ENCODE data around the gene CDH20. TPM values are rescaled to one million over a fixed set of nuclear protein-coding genes. Genes with fewer than 3 reads are reported as not detected.
A peak's percentile ranks its signal among the peaks of the same experiment; 100 is the strongest.

The CDH20 gene
- total and polyA plus RNA-seq, 2 of the 4 experiments (the other 2 are of a cell fraction): not detected

DNA sequence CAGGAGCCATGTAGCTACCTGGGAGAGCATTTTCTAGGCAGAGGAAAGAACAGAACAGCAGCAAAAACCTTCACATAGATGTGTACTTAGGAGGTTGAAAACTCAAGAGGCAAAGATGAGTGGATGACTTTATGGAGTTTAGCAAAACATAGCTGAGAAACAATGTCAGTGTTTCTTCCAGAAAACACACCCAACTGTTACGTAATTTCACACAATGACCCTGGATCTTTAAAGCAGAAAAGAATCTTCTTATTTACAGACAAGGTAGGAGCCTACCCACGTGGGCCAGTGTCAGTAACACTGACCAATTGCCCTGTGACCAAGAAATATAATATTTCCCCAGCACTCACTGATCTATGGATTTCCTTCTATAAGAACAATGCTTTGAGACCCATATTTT lies 254.6 kb downstream of the CDH20 start:
- H2BK15ac ChIP-seq (ENCODE audit: low read depth, low read length): no peak overlapping the region
- no peak overlapping the region for H3K56ac ChIP-seq (ENCODE audit: extremely low read depth, insufficient read depth, low read length)
- no peaks in the 10 kb centered on the region for H3K9me3 ChIP-seq (ENCODE audit: control insufficient read depth, insufficient read depth, low read length)
- no peak overlapping the region for H3K14ac ChIP-seq (replicated peaks; ENCODE audit: low read depth, low read length)
- H4K5ac ChIP-seq (ENCODE audit: low read depth, low read length): no peak overlapping the region
- dilution Hi-C loops (cut with HindIII; ENCODE audit: low sequenced_read_pairs, unreplicated experiment): no loop called here
- H3K23ac ChIP-seq (ENCODE audit: low read depth, low read length): no peak overlapping the region
- no peaks in the 10 kb centered on the region for H4K20me1 ChIP-seq (ENCODE audit: insufficient read depth, low read length)
- H3K4me3 ChIP-seq (ENCODE audit: insufficient read depth, low read depth, low read length): no peak overlapping the region
- H3K9me1 ChIP-seq (ENCODE audit: insufficient read depth, low read length): peaks cover 11% of the 10 kb centered on the region
- ATAC-seq (ENCODE audit: low read depth) (no peak), DNase-seq (no peak)
- H3K4me1 ChIP-seq (ENCODE audit: control insufficient read depth, insufficient read depth, low read length): peaks cover 9% of the 10 kb centered on the region
- no peak overlapping the region; the same call in 1 of the 2 replicates for H3K4me2 ChIP-seq (ENCODE audit: low read depth, low read length)
- in situ Hi-C loops (cut with MboI; ENCODE audit: low sequenced_read_pairs): no loop called here
- H3K79me1 ChIP-seq (ENCODE audit: low read depth in 1 of 2, low read length in 2 of 2): no peaks in the 10 kb centered on the region
- no peaks in the 10 kb centered on the region for H3K27me3 ChIP-seq (ENCODE audit: control insufficient read depth, insufficient read depth, low read length)
- TF ChIP-seq CHD1 (IDR thresholded peaks at IDR 0.05; ENCODE audit: low read depth, low read length) (no peak), CEBPB (IDR thresholded peaks at IDR 0.05; ENCODE audit: low read depth, low read length) (peak; percentile 71), POLR2A (IDR thresholded peaks at IDR 0.05; ENCODE audit: low read depth, low read length) (no peak), RFX5 (IDR thresholded peaks at IDR 0.05; ENCODE audit: low read depth, low read length) (no peak), SMC3 (IDR thresholded peaks at IDR 0.05; ENCODE audit: low read depth, low read length) (no peak), FOS (IDR thresholded peaks at IDR 0.05; ENCODE audit: low read depth, low read length) (no peak), MAFK (IDR thresholded peaks at IDR 0.05; ENCODE audit: low read depth, low read length) (no peak), RAD21 (IDR thresholded peaks at IDR 0.05; ENCODE audit: low read length) (no peak)
- H4K91ac ChIP-seq (ENCODE audit: insufficient read depth, low read depth, low read length): no peak overlapping the region
- ChIA-PET CTCF (no interaction called here), POLR2A (ENCODE audit: unreplicated experiment) (no interaction called here)
- no peak overlapping the region for H2AK9ac ChIP-seq (replicated peaks; ENCODE audit: low read depth, low read length, poor library complexity)
- H3K27ac ChIP-seq (ENCODE audit: insufficient read depth, low read length): no peak overlapping the region
- no TSS peak for BruUV-seq (replicated peaks)
- no peaks in the 10 kb centered on the region for H3K36me3 ChIP-seq (ENCODE audit: control insufficient read depth, insufficient read depth, low read length)
- no peak overlapping the region for H3K18ac ChIP-seq (ENCODE audit: low read depth, low read length)
- no peak overlapping the region for H2BK20ac ChIP-seq (ENCODE audit: low read depth, low read length)
- no peak overlapping the region for H3K4ac ChIP-seq (ENCODE audit: low read depth, low read length)
- no peak overlapping the region for H2AFZ ChIP-seq (replicated peaks; ENCODE audit: low read length, poor library complexity)
- H2BK120ac ChIP-seq (ENCODE audit: low read depth, low read length): no peak overlapping the region
- intact Hi-C loops (cut with micrococcal nuclease): loop anchor here (2.0 to 10.0 kb wide), 2 partner anchors 49 to 447 kb away; no protein-coding TSS in a partner anchor
- no peak overlapping the region for H3K9ac ChIP-seq (ENCODE audit: low read depth, low read length)
- no peak overlapping the region for H4K8ac ChIP-seq (ENCODE audit: low read depth in 2 of 2, low read length in 2 of 2)
- WGBS, 2 experiments (ENCODE audit: extremely low coverage in 2 of 2, insufficient read length in 1 of 2): 90% methylated on average over 2 of the region's 2 CpGs; no CpG with 5 or more reads in 1 of the 2 experiments
- H2BK5ac ChIP-seq (ENCODE audit: low read depth, low read length, poor library complexity, severe bottlenecking): no peak overlapping the region
- no peak overlapping the region for H2AK5ac ChIP-seq (ENCODE audit: low read depth, low read length)
